ENCODE data around the gene SLC25A4.
"Not testable (repeated sequence)": the region's sequence is repeated elsewhere in the genome, so short reads cannot be mapped to it uniquely, and the experiment has no call there.

Gene SLC25A4

DNA sequence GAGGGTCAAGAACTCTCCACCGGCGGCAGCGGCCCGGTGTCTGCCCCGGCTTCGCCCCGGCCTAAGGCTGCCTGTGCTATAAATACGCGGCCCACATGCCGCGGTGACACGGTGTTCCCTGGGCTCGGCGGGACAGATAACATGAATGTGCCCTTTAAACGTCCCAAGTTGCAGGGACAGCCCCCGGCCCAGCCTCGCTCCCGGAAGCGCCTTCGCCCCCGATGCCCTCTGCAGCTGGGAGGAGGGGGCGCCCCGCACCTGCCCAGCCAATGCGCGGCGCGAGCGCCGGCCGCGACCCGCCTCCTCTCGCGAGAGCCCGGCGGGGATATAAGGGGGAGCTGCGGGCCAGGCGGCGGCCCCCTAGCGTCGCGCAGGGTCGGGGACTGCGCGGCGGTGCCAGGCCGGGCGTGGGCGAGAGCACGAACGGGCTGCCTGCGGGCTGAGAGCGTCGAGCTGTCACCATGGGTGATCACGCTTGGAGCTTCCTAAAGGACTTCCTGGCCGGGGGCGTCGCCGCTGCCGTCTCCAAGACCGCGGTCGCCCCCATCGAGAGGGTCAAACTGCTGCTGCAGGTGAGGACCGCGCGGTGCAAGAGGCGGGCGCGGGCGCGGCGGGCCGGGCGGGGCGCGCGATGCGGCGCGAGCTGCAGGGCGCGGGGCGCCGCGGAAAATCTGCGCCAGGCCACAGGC is at the start of gene SLC25A4:
TSS of gene SLC25A4 (plus strand) at position 355 of the 689 bp plus-strand sequence. CDS start at position 462, 107 bp downstream.
- peak; percentile 58 to 74 for DNase-seq

DNA sequence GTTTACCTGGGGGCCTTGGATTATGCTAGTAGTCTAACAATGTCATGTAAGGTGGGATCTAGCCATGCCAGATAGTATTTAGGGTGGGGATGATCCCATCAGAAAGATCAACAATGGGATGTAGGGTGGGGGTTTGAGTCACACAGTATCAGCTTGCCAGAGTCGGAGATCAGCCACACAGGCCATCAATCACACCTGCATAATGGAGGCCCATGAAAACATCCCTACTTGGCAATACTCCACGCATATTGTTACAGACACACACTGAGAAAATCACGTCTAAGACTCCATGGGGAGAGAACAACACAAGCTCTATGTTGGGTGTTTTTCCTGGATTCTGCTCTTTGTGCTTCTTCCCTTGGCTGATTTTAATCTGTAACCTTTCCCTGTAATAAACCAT is 49.5 kb upstream of the SLC25A4 start:
- DNase-seq = no peak

GRCh38 chr4:185096032-185096653 is 46.9 kb upstream of the SLC25A4 start:
- peak; percentile 8 to 17 for DNase-seq

- DNase-seq = no peak
These were observed 44.6 kb upstream of the SLC25A4 start for GRCh38 chr4:185098474-185098873.

DNA sequence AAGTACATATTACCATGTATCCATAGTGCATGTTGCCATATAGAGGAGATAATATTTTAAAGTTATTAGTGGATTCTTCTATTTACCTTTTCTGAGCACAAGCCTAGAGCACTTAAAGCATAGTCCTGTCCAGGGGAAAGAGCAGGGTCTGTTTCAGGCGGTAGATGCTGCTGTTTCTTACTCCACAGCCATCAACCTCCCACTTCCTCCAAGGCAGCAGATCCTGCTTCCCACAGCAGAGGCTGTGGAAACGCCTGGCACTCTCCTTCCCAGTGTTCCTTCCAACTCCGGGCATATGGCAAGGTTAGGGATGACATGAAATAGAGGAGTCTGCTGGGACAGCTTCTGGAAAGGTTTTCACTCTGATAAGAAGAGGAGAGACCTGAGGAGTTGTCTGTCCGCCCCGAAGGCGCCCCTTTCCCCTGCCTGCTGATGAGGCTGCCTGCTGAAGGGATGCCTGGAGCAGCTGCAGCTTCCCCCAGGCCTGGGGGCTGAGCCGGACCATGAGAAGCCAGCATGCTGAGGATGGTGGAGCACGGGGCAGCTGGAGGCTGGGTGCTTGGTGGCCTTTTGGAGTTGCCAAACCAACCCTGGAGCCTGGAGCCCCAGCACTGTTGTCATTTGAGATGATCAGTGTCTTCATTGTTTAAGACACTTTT is 43.9 kb upstream of the SLC25A4 start:
- no peak for DNase-seq

- DNase-seq = no peak
These were observed 43.1 kb upstream of the SLC25A4 start for GRCh38 chr4:185099940-185100339.

GRCh38 chr4:185100423-185100822 is 42.6 kb upstream of the SLC25A4 start:
- no peak for DNase-seq

DNA sequence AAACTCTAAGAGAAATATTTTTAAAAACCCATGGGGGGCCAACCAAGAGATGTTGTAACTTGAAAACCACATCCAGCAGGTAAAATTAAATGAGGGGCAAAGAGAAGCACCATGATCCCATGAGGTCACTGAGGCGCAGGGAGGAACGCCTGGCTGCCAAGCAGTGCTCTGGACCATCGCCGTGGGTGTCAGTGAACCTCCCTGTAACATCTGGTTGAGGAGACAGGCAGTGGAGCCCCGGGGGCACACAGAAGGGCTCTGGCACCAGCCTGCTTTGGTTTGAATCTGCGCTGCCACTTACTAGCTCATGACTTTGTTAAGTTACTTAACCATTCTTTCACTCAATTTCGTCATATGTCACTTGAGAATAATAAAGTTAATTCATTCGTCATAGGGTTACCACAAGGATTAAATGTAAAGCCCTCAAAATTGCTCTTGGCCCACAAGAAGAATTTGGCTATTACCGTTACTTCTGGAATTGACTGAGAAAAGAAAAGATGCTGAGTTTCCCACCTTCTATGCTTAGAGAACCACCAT is 41.6 kb upstream of the SLC25A4 start:
- no peak for DNase-seq

- DNase-seq = no peak
These were observed 38.3 kb upstream of the SLC25A4 start for GRCh38 chr4:185104733-185105132.

GRCh38 chr4:185106353-185106752 is 36.7 kb upstream of the SLC25A4 start:
- no peak for DNase-seq

DNA sequence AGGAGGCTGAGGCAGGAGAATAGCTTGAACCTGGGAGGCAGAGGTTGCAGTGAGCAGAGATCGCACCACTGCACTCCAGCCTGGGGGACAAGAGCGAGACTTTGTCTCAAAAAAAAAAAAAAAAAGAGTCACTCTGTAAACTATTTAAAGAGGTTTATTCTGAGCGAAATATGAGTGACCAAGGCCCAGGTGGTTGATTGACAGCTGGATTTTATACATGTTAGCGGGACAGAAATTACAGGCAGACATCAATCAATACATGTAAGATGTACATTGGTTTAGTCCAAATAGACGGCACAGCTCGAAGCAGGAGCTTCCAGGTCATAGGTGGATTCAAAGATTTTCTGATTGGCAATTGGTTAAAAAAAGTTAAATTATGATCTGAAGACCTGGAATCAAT is 35.5 kb upstream of the SLC25A4 start:
- not testable (repeated sequence) for DNase-seq

GRCh38 chr4:185108185-185108584 is 34.9 kb upstream of the SLC25A4 start:
- DNase-seq = no peak

DNA sequence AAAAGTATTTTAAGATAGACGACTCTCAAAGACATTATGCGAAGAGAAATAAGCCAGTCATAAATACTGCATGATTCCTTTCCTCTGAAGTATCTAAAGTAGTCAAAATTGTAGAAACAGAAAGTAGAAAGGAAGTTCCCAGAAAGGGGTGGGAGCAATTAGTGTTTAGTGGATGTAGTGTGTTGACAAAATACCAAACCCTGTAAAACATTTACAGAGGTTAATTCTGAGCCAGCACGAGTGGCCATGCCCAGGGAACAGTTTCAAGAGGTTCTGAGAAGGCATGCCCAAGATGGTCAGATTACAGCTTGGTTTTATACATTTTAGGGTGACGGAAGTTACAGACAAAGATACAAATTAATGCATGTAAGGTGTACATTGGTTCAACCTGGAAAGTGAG is 34.4 kb upstream of the SLC25A4 start:
- DNase-seq = no peak

- DNase-seq = no peak
These were observed 33.3 kb upstream of the SLC25A4 start for GRCh38 chr4:185109736-185110135.

DNA sequence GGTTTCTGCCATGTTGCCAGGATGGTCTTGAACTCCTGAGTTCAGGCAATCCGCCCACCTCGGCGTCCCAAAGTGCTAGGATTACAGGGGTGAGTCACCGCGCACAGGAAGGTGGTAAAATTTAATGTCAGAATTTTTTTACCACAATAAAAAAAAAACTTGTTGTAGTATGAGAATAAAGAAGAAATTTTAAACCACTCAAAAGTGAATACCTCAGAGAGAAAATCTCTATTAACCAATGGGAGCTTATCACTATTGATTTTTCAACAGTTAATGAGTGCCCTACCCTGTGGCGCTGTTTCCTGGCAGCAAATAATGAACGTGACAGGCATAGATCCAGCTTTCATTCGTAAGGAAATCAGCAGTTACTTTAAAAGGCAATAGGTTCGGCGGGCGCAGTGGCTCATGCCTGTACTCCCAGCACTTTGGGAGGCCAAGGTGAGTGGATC is 32.7 kb upstream of the SLC25A4 start:
- no peak for DNase-seq

GRCh38 chr4:185112104-185112503 is 31.0 kb upstream of the SLC25A4 start:
- DNase-seq = no peak

DNA sequence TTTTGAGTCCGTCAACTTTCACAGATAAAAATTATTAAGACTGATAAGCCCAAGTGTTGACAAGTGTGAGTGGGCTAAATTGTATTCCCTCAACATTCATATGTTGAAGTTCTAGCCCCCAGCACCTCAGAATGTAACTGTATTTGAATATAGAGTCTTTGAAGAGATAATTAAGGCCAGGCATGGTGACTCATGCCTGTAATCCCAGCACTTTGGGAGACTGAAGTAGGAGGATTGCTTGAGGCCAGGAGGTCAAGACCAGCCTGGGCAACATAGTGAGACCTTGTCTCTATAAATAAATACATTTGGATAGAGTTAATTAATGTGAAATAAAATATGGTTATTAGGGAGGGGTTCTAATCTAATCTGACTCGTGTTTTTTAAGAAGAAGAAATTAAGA is 29.7 kb upstream of the SLC25A4 start:
- no peak for DNase-seq

DNA sequence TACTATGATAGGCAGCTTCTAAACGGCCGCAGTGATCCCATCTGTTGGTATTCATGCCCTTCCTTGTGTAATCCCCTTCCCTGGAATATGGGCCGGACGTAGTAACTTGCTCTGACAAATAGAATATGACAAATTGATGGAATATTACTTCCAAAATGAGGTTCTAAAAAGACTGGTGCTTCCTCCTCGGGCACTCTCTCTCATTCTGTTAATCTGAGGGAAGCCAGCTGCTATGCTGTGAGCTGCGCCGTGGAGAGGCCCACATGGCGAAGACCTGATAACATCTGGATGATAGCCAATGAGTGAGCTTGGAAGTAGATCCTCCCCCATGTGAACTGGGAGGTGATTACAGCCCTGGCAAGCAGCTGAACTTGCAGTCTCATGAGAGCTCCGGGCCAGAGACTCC is 27.2 kb upstream of the SLC25A4 start:
- DNase-seq = peak; percentile 81 to 88

- DNase-seq = no peak
These were observed 25.6 kb upstream of the SLC25A4 start for GRCh38 chr4:185117300-185117934.

DNA sequence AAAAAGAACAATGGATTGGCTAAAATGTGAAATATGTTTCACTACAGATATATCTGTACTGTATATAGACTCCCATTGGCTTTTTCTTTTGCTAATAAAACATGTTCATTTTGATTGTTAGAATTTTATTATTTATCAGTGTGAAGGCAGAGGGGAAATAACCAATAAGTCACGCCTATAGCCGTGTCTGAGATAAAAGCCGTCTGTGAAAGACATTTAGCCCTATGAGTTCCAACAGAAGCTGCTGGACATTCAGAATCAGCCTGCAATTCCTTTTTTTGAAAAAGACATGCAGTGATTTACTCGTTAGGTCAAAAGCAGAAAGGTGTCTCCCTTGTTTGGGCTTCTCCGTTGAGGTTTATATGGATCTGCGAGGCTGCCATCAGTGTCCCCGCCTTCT is 24.2 kb upstream of the SLC25A4 start:
- no peak for DNase-seq

- not testable (repeated sequence) for DNase-seq
These were observed 23.6 kb upstream of the SLC25A4 start for GRCh38 chr4:185119467-185119866.

- DNase-seq = no peak
These were observed 23.0 kb upstream of the SLC25A4 start for GRCh38 chr4:185119927-185120630.

DNA sequence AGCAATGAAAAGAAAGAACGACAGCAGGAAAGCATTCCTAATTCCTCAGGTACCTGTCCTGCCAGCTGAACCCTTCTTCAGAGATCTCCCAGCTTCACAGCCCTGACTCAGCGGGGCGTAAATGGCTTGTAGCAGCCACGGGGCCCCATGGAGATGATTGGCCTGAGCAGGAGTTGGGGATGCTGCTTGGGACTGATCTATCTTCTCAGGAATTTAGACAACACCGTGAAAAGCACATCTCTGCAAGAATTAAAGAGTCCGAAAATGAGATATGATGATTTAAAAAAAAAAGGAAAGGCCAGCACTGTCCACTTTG is 22.5 kb upstream of the SLC25A4 start:
- DNase-seq = no peak

All from NCI-H524 (cell line).